Body of pancreas (tissue), 4 donors: ENCODE measurements around the gene ALDH8A1. TPM values are rescaled to one million over a fixed set of nuclear protein-coding genes. Genes with fewer than 3 reads are reported as not detected.

Experiments
- ATAC-seq: fragments of 150-250 bp; one replicate; pipeline ENCODE4 v1.9.1; 2016
- DNase-seq, 4 donors: peaks; one replicate each; pipeline ENCODE4 v3.0.0-alpha.2; 2019
- H3K27ac ChIP-seq, 4 donors: fragments of 200-600 bp; sonication (generic); 1 replicate in 3 of 4; 2 replicates in 1 of 4; pipeline versions ENCODE4 v1.5.1 to v1.6.1; 2016 to 2019; ENCODE audit warnings: mild to moderate bottlenecking in 1 of 4, mixed read lengths in 1 of 4, moderate library complexity in 1 of 4
- H3K27me3 ChIP-seq, 2 donors: fragments of 200-600 bp; sonication (generic); one replicate each; pipeline ENCODE4 v1.6.0; 2016; ENCODE audit warnings: mild to moderate bottlenecking in 1 of 2
- H3K36me3 ChIP-seq, 2 donors: fragments of 200-600 bp; sonication (generic); replicated peaks in 1 of 2; 2 replicates each; pipeline ENCODE4 v1.5.1; 2016; ENCODE audit warnings: low read depth in 2 of 2; ENCODE audit not compliant: insufficient read depth in 1 of 2
- H3K4me1 ChIP-seq: fragments of 200-600 bp; sonication (generic); one replicate; pipeline ENCODE4 v1.6.0; 2016
- H3K4me3 ChIP-seq, 2 donors: fragments of 200-600 bp; sonication (generic); 1 replicate in 1 of 2; 2 replicates in 1 of 2; pipeline ENCODE4 v1.5.1; 2016 to 2019
- H3K9me3 ChIP-seq, 3 donors: fragments of 200-600 bp; sonication (generic); 1 replicate in 2 of 3; 2 replicates in 1 of 3; pipeline ENCODE4 v1.5.1; 2016
- CTCF ChIP-seq, 7 experiments: fragments of 450-650 bp in 4 of 7; fragments of 200-600 bp in 3 of 7; sonication (generic) in 3 of 7; IDR thresholded peaks; one replicate each; pipeline ENCODE4 v1.5.1; 2016 to 2019; ENCODE audit warnings: antibody characterized with exemption in 7 of 7
- POLR2A ChIP-seq, 3 donors: fragments of 450-650 bp; IDR thresholded peaks; one replicate each; pipeline ENCODE4 v1.6.1; 2016; ENCODE audit warnings: antibody characterized with exemption in 3 of 3, mild to moderate bottlenecking in 2 of 3
- WGBS, 2 donors: methylation state at CpG; one replicate each; pipeline ENCODE4 v1.1.5; 2017; 5-methylcytosine and 5-hydroxymethylcytosine counted together
- intact Hi-C: fragments of 100-400 bp; cut with DNase I; formaldehyde crosslinking; loops from one replicate; pipeline ENCODE4 v1.15.1; 2023
- total RNA-seq, 2 donors: library from RNA; depleted of rRNA; stranded (reverse); fragments of >200 nt; gene quantifications; one replicate each; pipeline ENCODE4 v1.1.0, GENCODE V29; 2016

ALDH8A1 gene
- total RNA-seq, 2 donors from 2014 or later = 0.26 to 0.66 TPM

DNA sequence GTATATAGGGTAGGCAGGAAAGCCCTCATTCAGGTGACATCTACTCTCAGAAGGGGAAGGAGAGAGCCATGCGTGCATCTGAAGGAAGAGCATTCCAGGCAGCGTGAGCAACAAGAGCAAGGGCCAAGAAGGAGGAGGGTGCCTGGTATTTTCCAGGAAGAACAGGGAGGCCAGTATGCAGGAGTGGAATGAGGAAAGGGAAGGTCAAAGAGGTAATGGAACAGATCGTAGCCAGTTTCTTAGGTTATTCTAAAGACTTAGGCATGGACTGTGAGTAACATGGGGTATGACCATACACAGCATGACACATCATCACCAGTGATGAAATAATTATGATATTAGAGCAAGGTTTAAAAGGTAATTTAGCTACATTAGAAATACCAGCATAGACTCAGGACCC is 24.1 kb downstream of the ALDH8A1 start:
- Histone ChIP-seq H3K4me3 (no peak overlapping the region), H3K4me1 (no peaks in the 10 kb centered on the region), H3K9me3 (no peaks in the 10 kb centered on the region), H3K36me3 (no peaks in the 10 kb centered on the region), H3K27me3 (no peaks in the 10 kb centered on the region), H3K27ac (no peak overlapping the region)
- ATAC-seq (no peak), DNase-seq (no peak)
- WGBS, 2 donors = 88 to 92% methylated on average over 3 of the region's 3 CpGs
- TF ChIP-seq CTCF (IDR thresholded peaks at IDR 0.05) (no peak), POLR2A (IDR thresholded peaks at IDR 0.05) (no peak)
- intact Hi-C loops = no loop called here

DNA sequence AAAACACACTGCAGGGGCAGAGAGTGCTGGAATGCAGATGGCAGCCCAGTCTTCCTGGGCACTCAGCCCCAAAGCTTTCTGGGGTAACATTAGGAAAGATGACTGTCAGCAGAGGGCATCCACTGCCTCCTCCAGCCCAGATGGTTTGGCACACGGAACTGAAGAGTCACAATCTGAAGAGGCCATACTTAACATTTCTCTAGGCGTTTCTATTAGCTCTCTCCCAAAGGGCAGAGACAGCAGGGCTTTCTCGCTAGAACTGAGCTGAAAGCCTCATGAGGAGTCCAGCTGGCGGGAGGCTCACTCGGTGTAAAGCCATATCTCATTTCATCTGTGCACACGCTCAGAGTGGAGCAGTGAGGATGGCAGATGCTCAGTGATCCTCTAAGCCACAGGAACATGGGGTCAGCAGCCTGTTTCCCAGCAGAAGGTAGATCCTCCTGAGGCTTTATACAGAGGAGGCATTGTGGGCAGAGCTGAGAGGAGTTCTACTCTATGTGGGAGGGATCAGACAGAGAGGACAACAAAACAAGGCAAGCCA is 28.1 kb downstream of the ALDH8A1 start:
- no peaks in the 10 kb centered on the region for H3K4me1 ChIP-seq
- 79 to 83% methylated on average over 6 of the region's 6 CpGs for WGBS, 2 donors
- ATAC-seq (no peak), DNase-seq (no peak)
- H3K27ac ChIP-seq = no peak overlapping the region
- H3K4me3 ChIP-seq = no peak overlapping the region
- H3K9me3 ChIP-seq = no peaks in the 10 kb centered on the region
- H3K36me3 ChIP-seq = no peaks in the 10 kb centered on the region
- intact Hi-C loops = no loop called here
- TF ChIP-seq POLR2A (IDR thresholded peaks at IDR 0.05) = no peak
- no peak for TF ChIP-seq CTCF (IDR thresholded peaks at IDR 0.05)
- H3K27me3 ChIP-seq = no peaks in the 10 kb centered on the region

- Histone ChIP-seq H3K36me3 (no peaks in the 10 kb centered on the region), H3K27ac (no peak overlapping the region), H3K9me3 (no peaks in the 10 kb centered on the region), H3K4me3 (no peak overlapping the region), H3K4me1 (no peaks in the 10 kb centered on the region), H3K27me3 (no peaks in the 10 kb centered on the region)
- intact Hi-C loops = no loop called here
- no peak for TF ChIP-seq POLR2A (IDR thresholded peaks at IDR 0.05)
- no peak for TF ChIP-seq CTCF (IDR thresholded peaks at IDR 0.05)
- WGBS, 2 donors = 77 to 82% methylated on average over 5 of the region's 5 CpGs
- no peak for DNase-seq
- no peak for ATAC-seq
These were observed 28.6 kb downstream of the ALDH8A1 start for GRCh38 chr6:134921276-134921675.

GRCh38 chr6:134920422-134920821 is 29.5 kb downstream of the ALDH8A1 start:
- no peak overlapping the region for H3K27ac ChIP-seq
- intact Hi-C loops = no loop called here
- DNase-seq (no peak), ATAC-seq (no peak)
- TF ChIP-seq CTCF (IDR thresholded peaks at IDR 0.05) = no peak
- no peak for TF ChIP-seq POLR2A (IDR thresholded peaks at IDR 0.05)
- H3K36me3 ChIP-seq = no peaks in the 10 kb centered on the region
- WGBS, 2 donors = 43 to 49% methylated on average over 2 of the region's 2 CpGs
- no peak overlapping the region for H3K4me3 ChIP-seq
- no peaks in the 10 kb centered on the region for H3K4me1 ChIP-seq
- no peaks in the 10 kb centered on the region for H3K9me3 ChIP-seq
- no peaks in the 10 kb centered on the region for H3K27me3 ChIP-seq

DNA sequence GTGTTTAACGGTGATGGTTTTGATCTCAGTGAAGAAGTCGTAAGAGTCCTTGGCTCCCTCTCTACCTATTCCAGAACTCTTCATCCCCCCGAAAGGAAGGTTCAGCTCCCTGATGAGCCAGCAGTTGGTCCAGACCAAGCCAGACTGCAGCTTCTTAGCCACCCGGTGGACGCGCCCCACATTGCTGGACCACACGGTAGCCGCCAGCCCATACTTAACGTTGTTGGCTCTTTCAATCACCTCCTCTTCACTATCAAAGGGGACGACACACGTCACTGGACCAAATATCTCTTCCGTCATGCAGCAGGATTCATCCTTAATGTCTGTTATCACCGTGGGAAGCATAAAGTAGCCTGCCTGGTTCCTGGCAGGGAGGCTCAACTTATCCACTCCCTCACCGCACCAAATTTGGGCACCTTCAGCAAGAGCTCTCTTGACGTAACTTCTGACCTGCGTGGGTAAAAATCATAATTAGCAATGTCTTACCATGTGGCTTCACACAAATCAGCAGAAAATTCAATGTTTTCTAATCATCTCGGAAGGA is 31.4 kb downstream of the ALDH8A1 start:
- TF ChIP-seq CTCF (IDR thresholded peaks at IDR 0.05) = no peak
- no peak for TF ChIP-seq POLR2A (IDR thresholded peaks at IDR 0.05)
- Histone ChIP-seq H3K36me3 (no peaks in the 10 kb centered on the region), H3K4me1 (no peaks in the 10 kb centered on the region), H3K27ac (no peak overlapping the region), H3K9me3 (no peaks in the 10 kb centered on the region), H3K4me3 (no peak overlapping the region), H3K27me3 (no peaks in the 10 kb centered on the region)
- ATAC-seq = no peak
- intact Hi-C loops = no loop called here
- WGBS, 2 donors = 90 to 93% methylated on average over 17 of the region's 17 CpGs
- no peak for DNase-seq
